H1 (cell line): Measurements from ENCODE around the gene CASP9. TPM values are rescaled to one million over a fixed set of nuclear protein-coding genes. Genes with fewer than 3 reads are reported as not detected.

ENCODE experiments used
- ASH2L ChIP-seq: fragments of 200-600, 300-600 bp; sonication (generic); IDR thresholded peaks from one replicate; pipeline ENCODE4 v1.7.1; 2017; ENCODE audit warnings: low read length
- HDAC6 ChIP-seq: IDR thresholded peaks from one replicate; pipeline ENCODE4 v1.7.1; 2012; ENCODE audit warnings: low read depth, mild to moderate bottlenecking, inconsistent platforms, low read length, moderate library complexity
- PHF8 ChIP-seq: fragments of 200-600 bp; sonication (generic); conservative IDR thresholded peaks from 2 replicates; pipeline ENCODE4 v1.7.1; 2012; ENCODE audit warnings: low read depth, mild to moderate bottlenecking, inconsistent platforms, low read length, moderate library complexity
- POU5F1 ChIP-seq: IDR thresholded peaks from 2 replicates; pipeline ENCODE4 v1.6.1; 2011; ENCODE audit warnings: low read depth, mild to moderate bottlenecking, low read length, moderate library complexity
- RFX5 ChIP-seq: IDR thresholded peaks from 2 replicates; pipeline ENCODE4 v1.6.1; 2011; ENCODE audit warnings: low read depth, low read length, improper control_type of control experiment, borderline replicate concordance
- RXRA ChIP-seq: IDR thresholded peaks from 2 replicates; pipeline ENCODE4 v1.6.1; 2011; ENCODE audit warnings: low read depth, mild to moderate bottlenecking, low read length, moderate library complexity; ENCODE audit not compliant: insufficient read depth
- TCF12 ChIP-seq: IDR thresholded peaks from 2 replicates; pipeline ENCODE4 v1.6.1; 2011; ENCODE audit warnings: low read depth, mild to moderate bottlenecking, low read length
- ZNF274 ChIP-seq: IDR thresholded peaks from 2 replicates; pipeline ENCODE4 v1.7.0; 2012; ENCODE audit warnings: low read length, borderline replicate concordance; ENCODE audit errors: extremely low read depth
- polyA plus RNA-seq, 7 experiments: library from polyadenylated mRNA; depleted of rRNA in 3 of 7; stranded (reverse) in 5 of 7; unstranded in 2 of 7; fragments of >200 nt in 5 of 7; fragments of 200-250 nt in 2 of 7; gene quantifications; 1 replicate in 5 of 7; 2 replicates in 1 of 7; 4 replicates in 1 of 7; pipeline versions ENCODE4 v1.2.1 to v1.2.3, GENCODE V29; 2011 to 2013; ENCODE audit warnings: missing spikeins in 2 of 7, mixed read lengths in 2 of 7
- total RNA-seq: library from RNA; stranded (reverse); fragmentation: NEBNext Ultra II Directional; extraction: Animal tissue kit (Norgen Biotek cat#: 25700); gene quantifications from 2 replicates; pipeline ENCODE4 v1.2.1, GENCODE V29; 2021
- TF ChIP-seq, protein P1 (sequence below): fragments of 300-600 bp; sonication (generic); IDR thresholded peaks from 2 replicates; pipeline ENCODE4 v1.7.1; 2012; ENCODE audit warnings: low read length, moderate library complexity, mild to moderate bottlenecking, inconsistent platforms; ENCODE audit not compliant: insufficient replicate concordance
- TF ChIP-seq, protein P2 (sequence below): IDR thresholded peaks from 2 replicates; pipeline ENCODE4 v1.6.1; 2012; ENCODE audit warnings: inconsistent platforms
- TF ChIP-seq, protein P3 (sequence below): IDR thresholded peaks from 2 replicates; pipeline ENCODE4 v1.6.1; 2012; ENCODE audit warnings: inconsistent platforms

CASP9 gene
- total and polyA plus RNA-seq, 2 of the 8 experiments (the other 6 are each of a cell fraction or from before 2014, with no cell fraction given) = 14.8 to 36.3 TPM

DNA sequence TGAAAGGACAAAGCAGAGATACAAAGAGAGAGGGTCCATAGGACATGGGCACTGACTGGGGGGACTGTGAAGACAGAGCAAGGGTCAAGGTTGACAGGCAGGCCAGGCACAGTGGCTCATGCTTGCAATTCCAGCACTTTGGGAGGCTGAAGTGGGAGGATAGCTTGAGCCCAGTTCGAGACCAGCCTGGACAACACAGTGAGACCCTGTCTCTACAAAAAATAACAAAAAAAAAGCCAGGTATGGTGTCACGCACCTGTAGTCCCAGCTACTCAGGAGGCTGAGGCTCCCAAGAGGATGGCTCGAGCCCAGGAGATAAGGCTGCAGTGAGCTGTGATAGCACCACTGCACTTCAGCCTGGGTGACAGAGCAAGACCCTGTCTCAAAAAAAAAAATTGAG, 4.4 kb downstream of the CASP9 start (continued):
- TF ChIP-seq, protein P1, sequence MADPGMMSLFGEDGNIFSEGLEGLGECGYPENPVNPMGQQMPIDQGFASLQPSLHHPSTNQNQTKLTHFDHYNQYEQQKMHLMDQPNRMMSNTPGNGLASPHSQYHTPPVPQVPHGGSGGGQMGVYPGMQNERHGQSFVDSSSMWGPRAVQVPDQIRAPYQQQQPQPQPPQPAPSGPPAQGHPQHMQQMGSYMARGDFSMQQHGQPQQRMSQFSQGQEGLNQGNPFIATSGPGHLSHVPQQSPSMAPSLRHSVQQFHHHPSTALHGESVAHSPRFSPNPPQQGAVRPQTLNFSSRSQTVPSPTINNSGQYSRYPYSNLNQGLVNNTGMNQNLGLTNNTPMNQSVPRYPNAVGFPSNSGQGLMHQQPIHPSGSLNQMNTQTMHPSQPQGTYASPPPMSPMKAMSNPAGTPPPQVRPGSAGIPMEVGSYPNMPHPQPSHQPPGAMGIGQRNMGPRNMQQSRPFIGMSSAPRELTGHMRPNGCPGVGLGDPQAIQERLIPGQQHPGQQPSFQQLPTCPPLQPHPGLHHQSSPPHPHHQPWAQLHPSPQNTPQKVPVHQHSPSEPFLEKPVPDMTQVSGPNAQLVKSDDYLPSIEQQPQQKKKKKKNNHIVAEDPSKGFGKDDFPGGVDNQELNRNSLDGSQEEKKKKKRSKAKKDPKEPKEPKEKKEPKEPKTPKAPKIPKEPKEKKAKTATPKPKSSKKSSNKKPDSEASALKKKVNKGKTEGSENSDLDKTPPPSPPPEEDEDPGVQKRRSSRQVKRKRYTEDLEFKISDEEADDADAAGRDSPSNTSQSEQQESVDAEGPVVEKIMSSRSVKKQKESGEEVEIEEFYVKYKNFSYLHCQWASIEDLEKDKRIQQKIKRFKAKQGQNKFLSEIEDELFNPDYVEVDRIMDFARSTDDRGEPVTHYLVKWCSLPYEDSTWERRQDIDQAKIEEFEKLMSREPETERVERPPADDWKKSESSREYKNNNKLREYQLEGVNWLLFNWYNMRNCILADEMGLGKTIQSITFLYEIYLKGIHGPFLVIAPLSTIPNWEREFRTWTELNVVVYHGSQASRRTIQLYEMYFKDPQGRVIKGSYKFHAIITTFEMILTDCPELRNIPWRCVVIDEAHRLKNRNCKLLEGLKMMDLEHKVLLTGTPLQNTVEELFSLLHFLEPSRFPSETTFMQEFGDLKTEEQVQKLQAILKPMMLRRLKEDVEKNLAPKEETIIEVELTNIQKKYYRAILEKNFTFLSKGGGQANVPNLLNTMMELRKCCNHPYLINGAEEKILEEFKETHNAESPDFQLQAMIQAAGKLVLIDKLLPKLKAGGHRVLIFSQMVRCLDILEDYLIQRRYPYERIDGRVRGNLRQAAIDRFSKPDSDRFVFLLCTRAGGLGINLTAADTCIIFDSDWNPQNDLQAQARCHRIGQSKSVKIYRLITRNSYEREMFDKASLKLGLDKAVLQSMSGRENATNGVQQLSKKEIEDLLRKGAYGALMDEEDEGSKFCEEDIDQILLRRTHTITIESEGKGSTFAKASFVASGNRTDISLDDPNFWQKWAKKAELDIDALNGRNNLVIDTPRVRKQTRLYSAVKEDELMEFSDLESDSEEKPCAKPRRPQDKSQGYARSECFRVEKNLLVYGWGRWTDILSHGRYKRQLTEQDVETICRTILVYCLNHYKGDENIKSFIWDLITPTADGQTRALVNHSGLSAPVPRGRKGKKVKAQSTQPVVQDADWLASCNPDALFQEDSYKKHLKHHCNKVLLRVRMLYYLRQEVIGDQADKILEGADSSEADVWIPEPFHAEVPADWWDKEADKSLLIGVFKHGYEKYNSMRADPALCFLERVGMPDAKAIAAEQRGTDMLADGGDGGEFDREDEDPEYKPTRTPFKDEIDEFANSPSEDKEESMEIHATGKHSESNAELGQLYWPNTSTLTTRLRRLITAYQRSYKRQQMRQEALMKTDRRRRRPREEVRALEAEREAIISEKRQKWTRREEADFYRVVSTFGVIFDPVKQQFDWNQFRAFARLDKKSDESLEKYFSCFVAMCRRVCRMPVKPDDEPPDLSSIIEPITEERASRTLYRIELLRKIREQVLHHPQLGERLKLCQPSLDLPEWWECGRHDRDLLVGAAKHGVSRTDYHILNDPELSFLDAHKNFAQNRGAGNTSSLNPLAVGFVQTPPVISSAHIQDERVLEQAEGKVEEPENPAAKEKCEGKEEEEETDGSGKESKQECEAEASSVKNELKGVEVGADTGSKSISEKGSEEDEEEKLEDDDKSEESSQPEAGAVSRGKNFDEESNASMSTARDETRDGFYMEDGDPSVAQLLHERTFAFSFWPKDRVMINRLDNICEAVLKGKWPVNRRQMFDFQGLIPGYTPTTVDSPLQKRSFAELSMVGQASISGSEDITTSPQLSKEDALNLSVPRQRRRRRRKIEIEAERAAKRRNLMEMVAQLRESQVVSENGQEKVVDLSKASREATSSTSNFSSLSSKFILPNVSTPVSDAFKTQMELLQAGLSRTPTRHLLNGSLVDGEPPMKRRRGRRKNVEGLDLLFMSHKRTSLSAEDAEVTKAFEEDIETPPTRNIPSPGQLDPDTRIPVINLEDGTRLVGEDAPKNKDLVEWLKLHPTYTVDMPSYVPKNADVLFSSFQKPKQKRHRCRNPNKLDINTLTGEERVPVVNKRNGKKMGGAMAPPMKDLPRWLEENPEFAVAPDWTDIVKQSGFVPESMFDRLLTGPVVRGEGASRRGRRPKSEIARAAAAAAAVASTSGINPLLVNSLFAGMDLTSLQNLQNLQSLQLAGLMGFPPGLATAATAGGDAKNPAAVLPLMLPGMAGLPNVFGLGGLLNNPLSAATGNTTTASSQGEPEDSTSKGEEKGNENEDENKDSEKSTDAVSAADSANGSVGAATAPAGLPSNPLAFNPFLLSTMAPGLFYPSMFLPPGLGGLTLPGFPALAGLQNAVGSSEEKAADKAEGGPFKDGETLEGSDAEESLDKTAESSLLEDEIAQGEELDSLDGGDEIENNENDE = no peak
- TF ChIP-seq RXRA = no peak
- no peak for TF ChIP-seq RFX5
- TF ChIP-seq HDAC6 = no peak
- TF ChIP-seq POU5F1 = no peak
- TF ChIP-seq ASH2L = no peak
- no peak for TF ChIP-seq TCF12
- TF ChIP-seq, protein P2, sequence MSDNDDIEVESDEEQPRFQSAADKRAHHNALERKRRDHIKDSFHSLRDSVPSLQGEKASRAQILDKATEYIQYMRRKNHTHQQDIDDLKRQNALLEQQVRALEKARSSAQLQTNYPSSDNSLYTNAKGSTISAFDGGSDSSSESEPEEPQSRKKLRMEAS = no peak
- TF ChIP-seq, protein P3, sequence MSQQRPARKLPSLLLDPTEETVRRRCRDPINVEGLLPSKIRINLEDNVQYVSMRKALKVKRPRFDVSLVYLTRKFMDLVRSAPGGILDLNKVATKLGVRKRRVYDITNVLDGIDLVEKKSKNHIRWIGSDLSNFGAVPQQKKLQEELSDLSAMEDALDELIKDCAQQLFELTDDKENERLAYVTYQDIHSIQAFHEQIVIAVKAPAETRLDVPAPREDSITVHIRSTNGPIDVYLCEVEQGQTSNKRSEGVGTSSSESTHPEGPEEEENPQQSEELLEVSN = no peak
- TF ChIP-seq ZNF274 = no peak
- no peak for TF ChIP-seq PHF8
